Stimulated activated naive CD4-positive, alpha-beta T cell treated with Interleukin-2 at 50 U/mL for 16 hours (primary cell): ENCODE data around the gene ABR.

Experiments
- DNase-seq: peaks from one replicate; lab custom pipeline; 2025; lab: John Stamatoyannopoulos, UW

ABR gene

GRCh38 chr17:1179818-1180742 lies at the start of gene ABR:
Gene ABR (minus strand): TSS chr17:1179981. CDS start chr17:1179727, 254 bp downstream.
- peak; percentile 44 for DNase-seq

DNA sequence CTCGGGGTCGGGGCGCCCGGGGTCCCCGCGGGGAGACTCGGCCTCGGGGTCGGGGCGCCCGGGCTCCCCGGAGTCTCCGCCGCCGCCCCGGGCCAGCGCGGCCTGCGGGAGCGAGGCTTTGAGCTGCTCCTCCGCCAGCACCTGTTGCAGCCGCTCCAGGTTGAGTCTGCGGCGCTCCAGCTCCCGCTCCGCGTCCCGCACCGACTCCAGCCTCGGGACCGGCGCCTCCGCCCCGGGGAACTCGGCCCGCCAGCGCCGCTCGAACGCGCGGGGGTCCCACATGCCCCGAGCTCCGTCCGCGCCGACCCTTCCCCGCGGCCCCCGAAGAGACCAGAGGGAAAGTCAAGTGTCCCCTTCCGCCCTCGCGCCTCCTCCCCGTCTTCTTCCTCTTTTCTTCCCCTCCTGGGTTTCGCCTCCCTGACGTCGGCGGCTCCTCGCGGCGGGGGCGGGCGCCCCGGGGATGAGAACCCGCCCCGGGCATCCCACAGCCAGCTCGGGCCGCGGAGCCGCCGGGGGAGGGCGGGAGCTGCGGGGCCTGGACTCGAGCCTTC lies 49.6 kb upstream of the ABR start:
- peak; percentile 11 for DNase-seq

GRCh38 chr17:1228781-1229348 lies 49.1 kb upstream of the ABR start:
- DNase-seq = no peak

- DNase-seq = no peak
Observed at GRCh38 chr17:1227917-1228780, 48.4 kb upstream of the ABR start.

DNA sequence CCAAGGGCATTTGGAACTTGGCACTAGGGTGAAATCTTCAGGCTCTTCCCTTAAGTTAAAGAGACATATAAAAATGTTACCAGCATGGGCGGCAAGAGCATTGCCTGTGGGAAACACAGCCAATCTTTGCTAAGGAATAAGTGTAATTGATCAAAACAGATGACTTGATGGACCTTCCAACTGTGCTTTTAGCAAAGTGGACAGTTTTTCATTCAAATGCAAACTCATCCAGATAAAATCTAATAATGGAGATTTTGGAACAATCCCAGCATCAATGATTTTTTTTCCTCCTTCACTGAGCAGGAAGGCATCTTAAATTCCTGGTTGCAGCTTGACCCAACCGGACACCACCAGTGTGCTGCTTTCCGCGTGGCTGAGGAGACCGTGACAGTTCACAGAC lies 47.6 kb upstream of the ABR start:
- no peak for DNase-seq

DNA sequence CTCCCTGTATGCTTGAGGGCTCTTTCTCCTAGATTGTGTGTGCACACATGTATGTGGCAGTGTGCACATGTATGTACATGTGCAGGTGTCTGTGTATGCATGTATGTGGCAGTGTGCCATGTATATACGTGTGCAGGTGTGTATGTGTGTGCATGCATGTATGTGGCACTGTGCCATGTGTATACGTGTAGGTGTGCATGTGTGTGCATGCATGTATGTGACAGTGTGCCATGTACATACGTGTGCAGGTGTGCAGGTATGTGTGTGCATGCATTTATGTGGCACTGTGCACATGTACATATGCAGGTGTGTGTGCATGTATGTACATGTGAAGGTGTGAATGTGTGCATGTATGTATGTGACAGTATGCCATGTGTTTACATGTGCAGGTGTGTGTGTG lies 46.5 kb upstream of the ABR start:
- no peak for DNase-seq

DNA sequence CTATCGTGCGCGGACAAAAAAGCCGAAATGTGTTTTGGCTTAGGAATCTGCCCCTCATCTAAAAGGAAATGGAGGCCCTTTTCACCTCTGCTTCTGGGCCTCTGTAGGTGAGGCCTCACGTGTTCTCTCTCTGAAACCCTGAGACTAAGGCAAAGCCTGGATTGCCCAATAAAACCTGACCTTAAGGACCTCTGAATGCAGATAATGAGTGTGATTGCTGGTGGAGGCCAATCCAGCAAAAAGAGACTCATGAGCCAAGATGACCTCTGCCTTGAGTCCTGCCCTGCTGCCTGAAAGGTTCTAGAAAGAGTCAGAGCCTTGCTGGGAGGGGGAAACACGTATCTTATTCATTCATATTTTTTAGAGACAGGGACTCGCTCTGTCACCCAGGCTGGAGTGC lies 44.5 kb upstream of the ABR start:
- no peak for DNase-seq

DNA sequence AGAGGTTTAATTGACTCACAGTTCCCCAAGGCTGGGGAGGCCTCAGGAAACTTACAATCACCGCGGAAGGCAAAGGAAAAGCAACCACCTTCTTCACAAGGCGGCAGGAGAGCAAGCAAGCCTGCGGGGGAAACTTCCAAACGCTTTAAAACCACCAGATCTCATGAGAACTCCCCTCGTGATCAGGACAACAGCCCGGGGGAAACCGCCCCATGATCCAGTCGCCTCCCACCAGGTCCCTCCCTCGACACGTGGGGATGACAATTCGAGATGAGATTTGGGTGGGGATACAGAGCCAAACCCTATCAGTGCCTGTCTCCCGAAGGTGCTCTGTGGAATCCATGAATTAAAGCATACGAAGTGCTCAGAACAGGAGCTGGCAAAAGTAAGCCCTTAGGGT lies 43.9 kb upstream of the ABR start:
- DNase-seq = no peak

- DNase-seq = no peak
Observed at GRCh38 chr17:1222321-1222720, 42.5 kb upstream of the ABR start.

- no peak for DNase-seq
Observed at GRCh38 chr17:1221209-1221608, 41.4 kb upstream of the ABR start.

GRCh38 chr17:1220346-1220745 lies 40.6 kb upstream of the ABR start:
- DNase-seq = no peak

DNA sequence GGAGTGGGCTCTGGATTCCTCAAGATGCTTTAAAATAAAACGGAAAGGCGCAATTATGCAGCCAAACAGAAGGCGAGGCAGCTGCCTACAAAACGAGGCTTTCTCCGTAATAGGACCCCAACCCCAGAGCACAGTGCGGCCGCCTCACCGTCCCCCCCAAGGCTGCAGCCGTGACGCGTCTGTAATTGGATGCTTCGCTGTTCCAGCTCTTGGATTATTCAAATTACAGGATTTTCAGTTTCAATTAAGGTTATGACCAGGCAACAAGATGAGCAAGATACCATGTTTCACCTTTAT lies 37.3 kb upstream of the ABR start:
- no peak for DNase-seq

DNA sequence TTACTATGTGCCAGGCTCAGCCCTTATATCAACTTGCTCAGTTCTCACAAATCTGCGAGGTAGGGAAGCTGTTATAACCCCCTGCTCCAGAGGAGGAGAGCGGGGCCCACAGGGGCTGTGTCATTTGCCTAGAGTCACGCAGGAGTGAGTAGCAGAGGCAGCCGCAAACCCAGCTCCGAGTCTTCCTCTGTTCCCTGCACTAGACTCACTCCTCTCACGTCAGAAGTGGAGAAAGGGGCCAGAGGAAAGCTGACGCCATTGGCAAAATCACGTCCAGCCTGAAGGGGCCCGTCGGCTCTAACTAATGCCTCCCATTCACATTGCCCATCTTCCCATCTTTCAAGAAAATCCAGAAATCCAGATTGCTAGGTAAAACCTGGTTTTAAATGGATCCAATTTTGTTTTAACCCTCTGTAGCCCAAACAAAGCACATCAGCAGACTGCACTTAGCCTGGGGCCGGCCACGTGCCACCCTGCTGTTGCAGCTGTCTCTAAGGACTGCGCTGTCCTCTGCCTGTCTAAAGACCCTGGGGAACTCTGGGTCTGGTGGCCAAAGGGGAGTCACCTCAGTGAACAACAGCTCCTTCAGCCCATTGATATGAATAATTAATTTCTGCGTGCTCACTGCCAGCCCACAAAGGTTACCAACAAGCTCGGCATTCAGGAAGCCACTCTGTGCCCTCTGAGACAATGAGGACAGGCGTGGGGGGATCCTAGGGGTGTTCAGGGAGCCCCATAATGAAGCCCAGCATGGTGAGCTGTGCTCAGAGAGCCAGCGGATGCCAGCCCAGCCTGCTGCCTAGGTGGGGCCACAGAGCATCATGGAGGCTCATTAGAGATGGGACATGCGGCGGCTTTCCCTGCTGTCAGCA lies 36.7 kb upstream of the ABR start:
- no peak for DNase-seq

DNA sequence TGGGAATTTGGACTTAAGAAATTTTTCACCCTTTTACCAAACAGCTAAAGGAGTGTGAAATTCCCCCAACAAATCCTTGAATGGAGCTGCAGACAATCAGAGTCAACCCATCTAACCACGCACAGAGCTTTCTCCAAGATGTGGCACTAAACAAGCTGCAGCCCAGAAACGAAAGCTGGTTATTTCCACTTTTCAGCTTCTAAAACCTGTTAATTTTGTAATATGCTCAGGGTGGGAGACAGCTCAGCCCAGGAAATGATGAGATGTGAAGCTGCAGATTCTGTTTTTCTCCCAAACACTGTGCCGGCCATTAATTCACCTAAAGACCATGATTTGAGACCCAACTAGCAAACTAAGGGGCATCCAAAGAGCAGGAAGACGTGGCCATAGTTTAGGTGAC lies 33.2 kb upstream of the ABR start:
- no peak for DNase-seq

DNA sequence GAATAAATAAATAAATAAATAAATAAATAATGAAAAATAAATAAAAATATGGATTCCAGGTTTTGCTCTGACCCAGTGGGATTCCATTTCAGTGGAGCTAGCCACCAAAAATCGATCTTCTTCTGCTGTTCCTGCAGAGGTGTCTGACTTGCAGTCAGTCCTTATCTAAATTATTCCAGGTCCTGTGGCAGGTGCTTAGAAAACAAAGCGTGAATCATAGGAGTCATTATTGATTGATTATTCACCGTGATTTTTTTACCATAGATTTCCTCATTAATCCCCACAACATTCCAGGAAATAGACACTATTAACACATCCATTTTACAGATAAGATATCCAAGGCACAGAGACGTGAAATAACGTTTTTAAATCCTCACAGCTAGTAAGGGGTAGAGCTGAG lies 31.5 kb upstream of the ABR start:
- DNase-seq = no peak

- no peak for DNase-seq
Observed at GRCh38 chr17:1208966-1209365, 29.2 kb upstream of the ABR start.

- DNase-seq = no peak
Observed at GRCh38 chr17:1206026-1206777, 26.4 kb upstream of the ABR start.

- no peak for DNase-seq
Observed at GRCh38 chr17:1203967-1204291, 24.1 kb upstream of the ABR start.

DNA sequence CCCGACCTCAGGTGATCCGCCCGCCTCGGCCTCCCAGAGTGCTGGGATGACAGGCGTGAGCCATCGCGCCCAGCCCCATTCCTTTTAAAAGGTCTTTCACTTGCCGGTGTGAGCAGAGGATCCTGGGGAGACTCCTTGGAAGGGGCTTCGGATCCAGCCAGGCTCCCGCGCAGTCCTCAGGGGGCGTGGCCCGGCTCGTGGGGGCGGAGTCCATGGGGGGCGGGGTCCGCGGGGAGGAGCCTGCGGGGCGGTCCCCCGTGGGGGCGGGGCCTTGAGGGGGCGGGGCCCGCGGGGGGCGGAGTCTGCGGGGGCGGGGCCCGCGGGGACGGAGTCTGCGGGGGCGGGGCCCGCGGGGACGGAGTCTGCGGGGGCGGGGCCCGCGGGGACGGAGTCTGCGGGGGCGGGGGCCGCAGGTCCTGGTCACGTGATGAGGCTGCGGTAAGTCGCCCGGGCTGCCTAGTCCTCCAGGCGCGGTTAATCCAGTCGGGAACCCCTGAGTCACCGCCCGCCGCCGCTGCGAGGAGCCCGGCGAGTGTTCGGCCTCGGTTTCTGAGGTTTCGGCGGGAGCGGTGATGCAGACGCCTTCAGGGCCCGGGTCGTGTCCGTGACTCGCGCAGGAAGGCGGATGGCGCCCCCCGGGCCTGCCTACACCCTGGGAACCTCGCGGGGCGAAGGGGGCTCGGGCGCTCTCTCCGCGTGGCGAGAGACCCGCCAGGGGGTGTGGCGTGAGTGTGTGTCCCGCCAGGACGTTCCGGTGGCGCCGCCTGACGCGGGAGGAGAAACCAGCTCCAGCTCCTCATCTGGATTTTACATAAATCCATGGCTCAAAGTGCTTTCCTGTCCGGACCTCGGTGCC lies 23.6 kb upstream of the ABR start:
- peak; percentile 40 for DNase-seq

DNA sequence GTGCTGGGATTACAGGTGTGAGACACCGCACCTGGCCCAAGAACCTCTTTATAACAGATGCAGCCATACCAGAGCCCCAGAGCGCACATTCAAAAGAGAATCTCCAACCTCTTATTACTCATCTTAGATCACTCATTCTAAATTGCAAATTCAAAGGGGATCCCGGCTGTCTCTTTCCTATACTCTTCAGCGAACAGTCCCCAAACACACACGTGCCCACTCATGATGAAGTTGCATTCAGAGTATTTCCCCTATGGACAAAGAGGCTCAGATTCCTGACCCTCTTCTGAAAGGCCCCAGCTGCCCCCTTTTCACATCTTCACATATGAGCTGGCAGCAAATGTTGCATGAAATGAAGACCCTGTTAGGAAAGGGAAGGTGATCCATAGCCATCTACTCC lies 22.5 kb upstream of the ABR start:
- DNase-seq = no peak
